WTC11 (cell line): Measurements from ENCODE around the gene TMEM176B.
"Not testable (repeated sequence)": the region's sequence is repeated elsewhere in the genome, so short reads cannot be mapped to it uniquely, and the experiment has no call there.

ENCODE experiments used
- ATF1 ChIP-seq: sonication (generic); formaldehyde crosslinking; IDR thresholded peaks from 2 replicates; pipeline ENCODE4 v1.8.1; 2023; ENCODE audit warnings: mild to moderate bottlenecking, moderate library complexity, missing genetic modification reagents
- CBFB ChIP-seq: sonication (generic); formaldehyde crosslinking; IDR thresholded peaks from 2 replicates; pipeline ENCODE4 v1.8.1; 2022; ENCODE audit warnings: mild to moderate bottlenecking, low read depth, missing genetic modification reagents
- ELF4 ChIP-seq: sonication (generic); formaldehyde crosslinking; IDR thresholded peaks from 2 replicates; pipeline ENCODE4 v1.8.1; 2022; ENCODE audit warnings: low read depth, mild to moderate bottlenecking, moderate library complexity, missing genetic modification reagents
- FOXJ3 ChIP-seq: sonication (generic); formaldehyde crosslinking; IDR thresholded peaks from 2 replicates; pipeline ENCODE4 v1.9.0; 2021; ENCODE audit warnings: missing genetic modification reagents, mild to moderate bottlenecking, borderline replicate concordance
- GABPB1 ChIP-seq: sonication (generic); formaldehyde crosslinking; IDR thresholded peaks from 2 replicates; pipeline ENCODE4 v1.8.1; 2023; ENCODE audit warnings: mild to moderate bottlenecking, missing genetic modification reagents
- NFYB ChIP-seq: sonication (generic); formaldehyde crosslinking; conservative IDR thresholded peaks from 2 replicates; pipeline ENCODE4 v1.8.0; 2022; ENCODE audit warnings: low read depth, missing genetic modification reagents
- TF ChIP-seq, protein P1 (sequence below): fragments of 200-600 bp; IDR thresholded peaks from 2 replicates; pipeline ENCODE4 v1.8.0; 2022; ENCODE audit warnings: antibody characterized with exemption
- TF ChIP-seq, protein P2 (sequence below): sonication (generic); formaldehyde crosslinking; IDR thresholded peaks from 2 replicates; pipeline ENCODE4 v1.8.1; 2022; ENCODE audit warnings: mild to moderate bottlenecking, missing genetic modification reagents, moderate library complexity, borderline replicate concordance
- TF ChIP-seq, protein P3 (sequence below): sonication (generic); formaldehyde crosslinking; IDR thresholded peaks from 2 replicates; pipeline ENCODE4 v1.8.1; 2022; ENCODE audit warnings: low read depth, missing genetic modification reagents, borderline replicate concordance
- TF ChIP-seq, protein P4 (sequence below): sonication (generic); formaldehyde crosslinking; conservative IDR thresholded peaks from 2 replicates; pipeline ENCODE4 v1.8.1; 2022; ENCODE audit warnings: mild to moderate bottlenecking, missing genetic modification reagents

DNA sequence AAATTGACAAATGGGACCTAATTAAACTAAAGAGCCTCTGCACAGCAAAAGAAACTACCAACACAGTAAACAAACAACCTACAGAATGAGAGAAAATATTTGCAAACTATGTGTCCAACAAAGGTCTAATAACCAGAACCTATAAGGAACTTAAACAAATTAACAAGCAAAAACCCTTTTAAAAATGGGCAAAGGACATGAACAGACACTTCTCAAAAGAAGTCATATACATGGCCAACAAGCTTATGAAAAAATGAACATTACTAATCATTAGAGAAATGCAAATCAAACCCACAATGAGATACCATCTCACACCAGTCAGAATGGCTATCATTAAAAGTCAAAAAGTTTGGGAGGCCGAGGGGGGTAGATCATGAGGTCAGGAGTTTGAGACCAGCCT, 26.0 kb downstream of the TMEM176B start:
- TF ChIP-seq NFYB; CBFB; ATF1 (CRISPR knock-in tag); ELF4 (CRISPR knock-in tag); GABPB1; FOXJ3 (CRISPR knock-in tag): not testable (repeated sequence)
- TF ChIP-seq, protein P1, sequence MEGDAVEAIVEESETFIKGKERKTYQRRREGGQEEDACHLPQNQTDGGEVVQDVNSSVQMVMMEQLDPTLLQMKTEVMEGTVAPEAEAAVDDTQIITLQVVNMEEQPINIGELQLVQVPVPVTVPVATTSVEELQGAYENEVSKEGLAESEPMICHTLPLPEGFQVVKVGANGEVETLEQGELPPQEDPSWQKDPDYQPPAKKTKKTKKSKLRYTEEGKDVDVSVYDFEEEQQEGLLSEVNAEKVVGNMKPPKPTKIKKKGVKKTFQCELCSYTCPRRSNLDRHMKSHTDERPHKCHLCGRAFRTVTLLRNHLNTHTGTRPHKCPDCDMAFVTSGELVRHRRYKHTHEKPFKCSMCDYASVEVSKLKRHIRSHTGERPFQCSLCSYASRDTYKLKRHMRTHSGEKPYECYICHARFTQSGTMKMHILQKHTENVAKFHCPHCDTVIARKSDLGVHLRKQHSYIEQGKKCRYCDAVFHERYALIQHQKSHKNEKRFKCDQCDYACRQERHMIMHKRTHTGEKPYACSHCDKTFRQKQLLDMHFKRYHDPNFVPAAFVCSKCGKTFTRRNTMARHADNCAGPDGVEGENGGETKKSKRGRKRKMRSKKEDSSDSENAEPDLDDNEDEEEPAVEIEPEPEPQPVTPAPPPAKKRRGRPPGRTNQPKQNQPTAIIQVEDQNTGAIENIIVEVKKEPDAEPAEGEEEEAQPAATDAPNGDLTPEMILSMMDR: not testable (repeated sequence)
- TF ChIP-seq, protein P2, sequence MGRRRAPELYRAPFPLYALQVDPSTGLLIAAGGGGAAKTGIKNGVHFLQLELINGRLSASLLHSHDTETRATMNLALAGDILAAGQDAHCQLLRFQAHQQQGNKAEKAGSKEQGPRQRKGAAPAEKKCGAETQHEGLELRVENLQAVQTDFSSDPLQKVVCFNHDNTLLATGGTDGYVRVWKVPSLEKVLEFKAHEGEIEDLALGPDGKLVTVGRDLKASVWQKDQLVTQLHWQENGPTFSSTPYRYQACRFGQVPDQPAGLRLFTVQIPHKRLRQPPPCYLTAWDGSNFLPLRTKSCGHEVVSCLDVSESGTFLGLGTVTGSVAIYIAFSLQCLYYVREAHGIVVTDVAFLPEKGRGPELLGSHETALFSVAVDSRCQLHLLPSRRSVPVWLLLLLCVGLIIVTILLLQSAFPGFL: not testable (repeated sequence)
- TF ChIP-seq, protein P3, sequence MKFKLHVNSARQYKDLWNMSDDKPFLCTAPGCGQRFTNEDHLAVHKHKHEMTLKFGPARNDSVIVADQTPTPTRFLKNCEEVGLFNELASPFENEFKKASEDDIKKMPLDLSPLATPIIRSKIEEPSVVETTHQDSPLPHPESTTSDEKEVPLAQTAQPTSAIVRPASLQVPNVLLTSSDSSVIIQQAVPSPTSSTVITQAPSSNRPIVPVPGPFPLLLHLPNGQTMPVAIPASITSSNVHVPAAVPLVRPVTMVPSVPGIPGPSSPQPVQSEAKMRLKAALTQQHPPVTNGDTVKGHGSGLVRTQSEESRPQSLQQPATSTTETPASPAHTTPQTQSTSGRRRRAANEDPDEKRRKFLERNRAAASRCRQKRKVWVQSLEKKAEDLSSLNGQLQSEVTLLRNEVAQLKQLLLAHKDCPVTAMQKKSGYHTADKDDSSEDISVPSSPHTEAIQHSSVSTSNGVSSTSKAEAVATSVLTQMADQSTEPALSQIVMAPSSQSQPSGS (CRISPR knock-in tag): not testable (repeated sequence)
- TF ChIP-seq, protein P4, sequence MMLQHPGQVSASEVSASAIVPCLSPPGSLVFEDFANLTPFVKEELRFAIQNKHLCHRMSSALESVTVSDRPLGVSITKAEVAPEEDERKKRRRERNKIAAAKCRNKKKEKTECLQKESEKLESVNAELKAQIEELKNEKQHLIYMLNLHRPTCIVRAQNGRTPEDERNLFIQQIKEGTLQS (CRISPR knock-in tag): not testable (repeated sequence)
